HEK293 (cell line): ENCODE results near the gene NAGA.

ENCODE experiments used
- BCL11A ChIP-seq: fragments of 450-650 bp; formaldehyde crosslinking; IDR thresholded peaks from 2 replicates; pipeline ENCODE4 v1.5.1; 2016; ENCODE audit warnings: low read depth, missing biosample characterization, missing genetic modification characterization
- SP2 ChIP-seq: fragments of 450-650 bp; formaldehyde crosslinking; IDR thresholded peaks from 2 replicates; pipeline ENCODE4 v1.5.1; 2016; ENCODE audit warnings: missing biosample characterization, missing genetic modification characterization
- ZFP3 ChIP-seq: fragments of 450-650 bp; formaldehyde crosslinking; IDR thresholded peaks from 2 replicates; pipeline ENCODE4 v1.5.1; 2016; ENCODE audit warnings: low read depth, missing biosample characterization, missing genetic modification characterization
- ZNF155 ChIP-seq: fragments of 450-650 bp; formaldehyde crosslinking; IDR thresholded peaks from 2 replicates; pipeline ENCODE4 v1.5.1; 2016; ENCODE audit warnings: missing biosample characterization, missing genetic modification characterization
- ZNF221 ChIP-seq: fragments of 450-650 bp; formaldehyde crosslinking; IDR thresholded peaks from 2 replicates; pipeline ENCODE4 v1.5.1; 2017; ENCODE audit warnings: missing biosample characterization, missing genetic modification characterization, borderline replicate concordance
- ZNF324 ChIP-seq: fragments of 450-650 bp; formaldehyde crosslinking; IDR thresholded peaks from 2 replicates; pipeline ENCODE4 v1.5.1; 2016; ENCODE audit warnings: missing biosample characterization, missing genetic modification characterization
- ZNF549 ChIP-seq: fragments of 450-650 bp; IDR thresholded peaks from 2 replicates; pipeline ENCODE4 v1.5.1; 2018; ENCODE audit warnings: missing biosample characterization, missing genetic modification characterization, mild to moderate bottlenecking, inconsistent platforms, moderate library complexity
- ZNF776 ChIP-seq: fragments of 450-650 bp; formaldehyde crosslinking; IDR thresholded peaks from 2 replicates; pipeline ENCODE4 v1.5.0; 2017; ENCODE audit warnings: missing biosample characterization, missing genetic modification characterization, borderline replicate concordance
- TF ChIP-seq, protein P1 (sequence below): fragments of 450-650 bp; formaldehyde crosslinking; IDR thresholded peaks from 2 replicates; pipeline ENCODE4 v1.5.1; 2016; ENCODE audit warnings: missing biosample characterization, missing genetic modification characterization
- TF ChIP-seq, protein P2 (sequence below): fragments of 450-650 bp; formaldehyde crosslinking; IDR thresholded peaks from 2 replicates; pipeline ENCODE4 v1.5.1; 2016; ENCODE audit warnings: missing biosample characterization, missing genetic modification characterization
- TF ChIP-seq, protein P3 (sequence below): fragments of 450-650 bp; formaldehyde crosslinking; IDR thresholded peaks from 2 replicates; pipeline ENCODE4 v1.5.1; 2016; ENCODE audit warnings: missing biosample characterization, missing genetic modification characterization, low read depth
- TF ChIP-seq, protein P4 (sequence below): fragments of 450-650 bp; IDR thresholded peaks from 2 replicates; pipeline ENCODE4 v1.5.1; 2018; ENCODE audit warnings: missing biosample characterization, mild to moderate bottlenecking, missing genetic modification characterization

DNA sequence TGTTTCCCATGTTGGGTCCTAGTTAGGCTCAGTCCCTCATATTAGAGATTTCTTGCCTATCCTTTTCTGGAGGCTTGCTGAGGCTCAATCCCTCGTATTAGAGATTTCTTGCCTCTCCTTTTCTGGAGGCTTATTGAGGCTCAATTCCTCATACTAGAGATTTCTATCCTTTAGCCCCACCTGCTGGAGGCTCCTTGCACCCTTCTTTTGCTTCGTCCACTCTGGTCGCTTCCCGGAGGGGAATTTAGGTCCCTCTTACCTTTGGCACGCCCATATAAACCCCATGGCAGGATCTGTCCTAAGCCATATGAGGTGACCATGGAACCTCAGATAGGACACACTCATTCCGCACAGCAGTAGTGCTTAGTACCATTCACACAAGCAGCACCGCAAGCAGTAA, 44.1 kb upstream of the NAGA start:
- no peak for TF ChIP-seq ZNF324 (tag by site-specific recombination)
- TF ChIP-seq, protein P1, sequence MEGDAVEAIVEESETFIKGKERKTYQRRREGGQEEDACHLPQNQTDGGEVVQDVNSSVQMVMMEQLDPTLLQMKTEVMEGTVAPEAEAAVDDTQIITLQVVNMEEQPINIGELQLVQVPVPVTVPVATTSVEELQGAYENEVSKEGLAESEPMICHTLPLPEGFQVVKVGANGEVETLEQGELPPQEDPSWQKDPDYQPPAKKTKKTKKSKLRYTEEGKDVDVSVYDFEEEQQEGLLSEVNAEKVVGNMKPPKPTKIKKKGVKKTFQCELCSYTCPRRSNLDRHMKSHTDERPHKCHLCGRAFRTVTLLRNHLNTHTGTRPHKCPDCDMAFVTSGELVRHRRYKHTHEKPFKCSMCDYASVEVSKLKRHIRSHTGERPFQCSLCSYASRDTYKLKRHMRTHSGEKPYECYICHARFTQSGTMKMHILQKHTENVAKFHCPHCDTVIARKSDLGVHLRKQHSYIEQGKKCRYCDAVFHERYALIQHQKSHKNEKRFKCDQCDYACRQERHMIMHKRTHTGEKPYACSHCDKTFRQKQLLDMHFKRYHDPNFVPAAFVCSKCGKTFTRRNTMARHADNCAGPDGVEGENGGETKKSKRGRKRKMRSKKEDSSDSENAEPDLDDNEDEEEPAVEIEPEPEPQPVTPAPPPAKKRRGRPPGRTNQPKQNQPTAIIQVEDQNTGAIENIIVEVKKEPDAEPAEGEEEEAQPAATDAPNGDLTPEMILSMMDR (tag by site-specific recombination), result no peak
- no peak for TF ChIP-seq ZNF221 (tag by site-specific recombination)
- TF ChIP-seq, protein P2, sequence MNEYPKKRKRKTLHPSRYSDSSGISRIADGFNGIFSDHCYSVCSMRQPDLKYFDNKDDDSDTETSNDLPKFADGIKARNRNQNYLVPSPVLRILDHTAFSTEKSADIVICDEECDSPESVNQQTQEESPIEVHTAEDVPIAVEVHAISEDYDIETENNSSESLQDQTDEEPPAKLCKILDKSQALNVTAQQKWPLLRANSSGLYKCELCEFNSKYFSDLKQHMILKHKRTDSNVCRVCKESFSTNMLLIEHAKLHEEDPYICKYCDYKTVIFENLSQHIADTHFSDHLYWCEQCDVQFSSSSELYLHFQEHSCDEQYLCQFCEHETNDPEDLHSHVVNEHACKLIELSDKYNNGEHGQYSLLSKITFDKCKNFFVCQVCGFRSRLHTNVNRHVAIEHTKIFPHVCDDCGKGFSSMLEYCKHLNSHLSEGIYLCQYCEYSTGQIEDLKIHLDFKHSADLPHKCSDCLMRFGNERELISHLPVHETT (tag by site-specific recombination), result no peak
- TF ChIP-seq, protein P3, sequence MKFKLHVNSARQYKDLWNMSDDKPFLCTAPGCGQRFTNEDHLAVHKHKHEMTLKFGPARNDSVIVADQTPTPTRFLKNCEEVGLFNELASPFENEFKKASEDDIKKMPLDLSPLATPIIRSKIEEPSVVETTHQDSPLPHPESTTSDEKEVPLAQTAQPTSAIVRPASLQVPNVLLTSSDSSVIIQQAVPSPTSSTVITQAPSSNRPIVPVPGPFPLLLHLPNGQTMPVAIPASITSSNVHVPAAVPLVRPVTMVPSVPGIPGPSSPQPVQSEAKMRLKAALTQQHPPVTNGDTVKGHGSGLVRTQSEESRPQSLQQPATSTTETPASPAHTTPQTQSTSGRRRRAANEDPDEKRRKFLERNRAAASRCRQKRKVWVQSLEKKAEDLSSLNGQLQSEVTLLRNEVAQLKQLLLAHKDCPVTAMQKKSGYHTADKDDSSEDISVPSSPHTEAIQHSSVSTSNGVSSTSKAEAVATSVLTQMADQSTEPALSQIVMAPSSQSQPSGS (tag by site-specific recombination), result no peak
- TF ChIP-seq ZNF155 (tag by site-specific recombination), result no peak
- TF ChIP-seq ZNF776 (tag by site-specific recombination), result no peak
- TF ChIP-seq ZFP3 (tag by site-specific recombination), result no peak
- TF ChIP-seq ZNF549 (tag by site-specific recombination), result no peak
- TF ChIP-seq SP2, result no peak
- TF ChIP-seq, protein P4, sequence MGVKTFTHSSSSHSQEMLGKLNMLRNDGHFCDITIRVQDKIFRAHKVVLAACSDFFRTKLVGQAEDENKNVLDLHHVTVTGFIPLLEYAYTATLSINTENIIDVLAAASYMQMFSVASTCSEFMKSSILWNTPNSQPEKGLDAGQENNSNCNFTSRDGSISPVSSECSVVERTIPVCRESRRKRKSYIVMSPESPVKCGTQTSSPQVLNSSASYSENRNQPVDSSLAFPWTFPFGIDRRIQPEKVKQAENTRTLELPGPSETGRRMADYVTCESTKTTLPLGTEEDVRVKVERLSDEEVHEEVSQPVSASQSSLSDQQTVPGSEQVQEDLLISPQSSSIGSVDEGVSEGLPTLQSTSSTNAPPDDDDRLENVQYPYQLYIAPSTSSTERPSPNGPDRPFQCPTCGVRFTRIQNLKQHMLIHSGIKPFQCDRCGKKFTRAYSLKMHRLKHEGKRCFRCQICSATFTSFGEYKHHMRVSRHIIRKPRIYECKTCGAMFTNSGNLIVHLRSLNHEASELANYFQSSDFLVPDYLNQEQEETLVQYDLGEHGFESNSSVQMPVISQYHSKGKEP (tag by site-specific recombination), result no peak
- TF ChIP-seq BCL11A (tag by site-specific recombination), result no peak
